Endothelial cell of umbilical vein (primary cell): ENCODE data around the gene ADARB2. TPM values are rescaled to one million over a fixed set of nuclear protein-coding genes. Genes with fewer than 3 reads are reported as not detected.

Experiments used
- BruUV-seq: library from RNA; stranded (reverse); fragments of 400-500 nt; replicated peaks from 2 replicates; lab custom pipeline; 2021; lab: Mats Ljungman, UMichigan
- CTCF ChIA-PET: fragments of 300-600, 350-600 bp; sonication (Branson Sonifier 250); formaldehyde crosslinking; loops from one replicate; lab custom pipeline; 2021; ENCODE audit warnings: antibody characterized with exemption, inconsistent platforms; lab: Charles Lee
- POLR2A ChIA-PET: fragments of 300-600, 350-600 bp; sonication (Branson Sonifier 250); formaldehyde crosslinking; loops from one replicate; lab custom pipeline; 2021; ENCODE audit warnings: antibody characterized with exemption, inconsistent platforms; lab: Charles Lee
- DNase-seq: peaks from one replicate; pipeline ENCODE4 v3.0.0-alpha.2; 2011; ENCODE audit warnings: low read depth, low spot score
- FAIRE-seq: peaks from 2 replicates; lab custom pipeline; 2011; peaks lifted over from hg19 to GRCh38; lab: Jason Lieb, UNC
- H2AFZ ChIP-seq: 2 replicates; pipeline ENCODE4 v1.6.0; 2012; ENCODE audit warnings: low read depth, low read length, control low read depth, inconsistent platforms
- H3K27ac ChIP-seq: 2 replicates; pipeline ENCODE4 v1.5.1; 2011; ENCODE audit warnings: low read depth, mild to moderate bottlenecking, control low read depth, low read length, moderate library complexity; ENCODE audit not compliant: insufficient read depth
- H3K27me3 ChIP-seq, 2 experiments: 2 replicates each; pipeline versions ENCODE4 v1.6.0 to v1.6.1; 2011; ENCODE audit warnings: low read length in 2 of 2, mixed read lengths in 1 of 2; ENCODE audit not compliant: control insufficient read depth in 2 of 2, insufficient read depth in 2 of 2
- H3K36me3 ChIP-seq, 2 experiments: 2 replicates in 1 of 2; 3 replicates in 1 of 2; pipeline ENCODE4 v1.5.1; 2011; ENCODE audit warnings: low read length in 2 of 2, mild to moderate bottlenecking in 1 of 2, moderate library complexity in 1 of 2; ENCODE audit not compliant: control insufficient read depth in 2 of 2, insufficient read depth in 2 of 2; ENCODE audit errors: extremely low read depth in 1 of 2
- H3K4me1 ChIP-seq: 3 replicates; pipeline ENCODE4 v1.5.1; 2011; ENCODE audit warnings: mild to moderate bottlenecking, low read length; ENCODE audit not compliant: control insufficient read depth, insufficient read depth; ENCODE audit errors: extremely low read depth
- H3K4me2 ChIP-seq: 2 replicates; pipeline ENCODE4 v1.6.1; 2011; ENCODE audit warnings: low read length, control low read depth, mixed read lengths; ENCODE audit not compliant: insufficient read depth
- H3K4me3 ChIP-seq, 3 experiments: fragments of 200-600 bp in 1 of 3; sonication (generic), shearing (Covaris generic) in 1 of 3; replicated peaks in 1 of 3; 2 replicates each; pipeline ENCODE4 v1.5.1; 2011 to 2016; ENCODE audit warnings: control low read depth in 3 of 3, low read length in 3 of 3, mild to moderate bottlenecking in 2 of 3, inconsistent platforms in 1 of 3, low read depth in 1 of 3, moderate library complexity in 1 of 3; ENCODE audit not compliant: insufficient read depth in 1 of 3
- H3K79me2 ChIP-seq: 2 replicates; pipeline ENCODE4 v1.6.0; 2012; ENCODE audit warnings: low read length, inconsistent platforms; ENCODE audit not compliant: control insufficient read depth, insufficient read depth
- H3K9ac ChIP-seq: replicated peaks from 2 replicates; pipeline ENCODE3; 2011; ENCODE audit warnings: low read length, control low read depth; ENCODE audit not compliant: insufficient read depth; ENCODE audit errors: extremely low read depth
- H3K9me1 ChIP-seq: replicated peaks from 3 replicates; pipeline ENCODE4 v1.6.0; 2011; ENCODE audit warnings: mild to moderate bottlenecking, low read length; ENCODE audit not compliant: control insufficient read depth, insufficient read depth; ENCODE audit errors: extremely low read depth
- H3K9me3 ChIP-seq: replicated peaks from 2 replicates; pipeline ENCODE4 v1.5.1; 2012; ENCODE audit warnings: low read length, inconsistent platforms; ENCODE audit not compliant: control insufficient read depth, insufficient read depth
- H4K20me1 ChIP-seq: replicated peaks from 2 replicates; pipeline ENCODE3; 2011; ENCODE audit warnings: mild to moderate bottlenecking, low read length; ENCODE audit not compliant: control insufficient read depth, insufficient read depth; ENCODE audit errors: extremely low read depth
- EZH2 ChIP-seq: IDR thresholded peaks from 2 replicates; pipeline ENCODE4 v1.6.1; 2012; ENCODE audit warnings: borderline replicate concordance, low read depth, mild to moderate bottlenecking, moderate library complexity, low read length, inconsistent platforms; ENCODE audit not compliant: severe bottlenecking
- FOS ChIP-seq: IDR thresholded peaks from 2 replicates; pipeline ENCODE4 v1.6.1; 2011; ENCODE audit warnings: mild to moderate bottlenecking, low read length, moderate library complexity, borderline replicate concordance; ENCODE audit not compliant: insufficient read depth
- GATA2 ChIP-seq: IDR thresholded peaks from 2 replicates; pipeline ENCODE4 v1.7.0; 2011; ENCODE audit warnings: low read depth, mild to moderate bottlenecking, moderate library complexity, mixed read lengths, low read length; ENCODE audit not compliant: insufficient read length, insufficient read depth
- JUN ChIP-seq: IDR thresholded peaks from 2 replicates; pipeline ENCODE4 v1.6.1; 2011; ENCODE audit warnings: borderline replicate concordance, low read depth; ENCODE audit not compliant: insufficient read length, insufficient read depth
- MYC ChIP-seq: IDR thresholded peaks from one replicate; pipeline ENCODE4 v1.6.1; 2011; ENCODE audit warnings: mild to moderate bottlenecking, low read depth, low read length
- POLR2A ChIP-seq: IDR thresholded peaks from 2 replicates; pipeline ENCODE4 v1.6.1; 2012; ENCODE audit warnings: low read depth, mild to moderate bottlenecking, control low read depth, low read length
- POLR2AphosphoS5 ChIP-seq: IDR thresholded peaks from 2 replicates; pipeline ENCODE4 v1.6.1; 2012; ENCODE audit warnings: low read depth, mild to moderate bottlenecking, control low read depth, low read length, moderate library complexity; ENCODE audit not compliant: insufficient read depth
- dilution Hi-C: fragments of 300-500 bp; cut with MboI; formaldehyde crosslinking; loops from one replicate; pipeline ENCODE4 v1.15.0; 2019; ENCODE audit warnings: low sequenced_read_pairs; ENCODE audit not compliant: extremely low pct_ligation_motif_present
- intact Hi-C: fragments of 100-400 bp; cut with micrococcal nuclease; formaldehyde crosslinking; loops from one replicate; pipeline ENCODE4 v1.10.0; 2022
- polyA plus RNA-seq, 4 experiments: library from polyadenylated mRNA; depleted of rRNA in 3 of 4; stranded (reverse) in 3 of 4; unstranded in 1 of 4; fragments of >200 nt; gene quantifications; 2 replicates each; pipeline versions ENCODE4 v1.2.1 to v1.2.3, GENCODE V29; 2011 to 2012; ENCODE audit warnings: missing spikeins in 1 of 4
- total RNA-seq: library from RNA; stranded (reverse); gene quantifications from 2 replicates; pipeline ENCODE4 v1.2.3, GENCODE V29; 2021
- TF ChIP-seq, protein P1 (sequence below): IDR thresholded peaks from 2 replicates; pipeline ENCODE4 v1.6.1; 2011; ENCODE audit not compliant: insufficient read depth, insufficient read length
- TF ChIP-seq, protein P2 (sequence below), 2 donors: IDR thresholded peaks; 1 replicate in 1 of 2; 2 replicates in 1 of 2; pipeline ENCODE4 v1.5.1; 2011; ENCODE audit warnings: low read length in 2 of 2, mild to moderate bottlenecking in 2 of 2, moderate library complexity in 2 of 2, control low read depth in 1 of 2, inconsistent platforms in 1 of 2, low read depth in 1 of 2; ENCODE audit not compliant: insufficient read depth in 1 of 2; ENCODE audit errors: extremely low read depth in 1 of 2

Gene ADARB2
- total and polyA plus RNA-seq, 2 donors (not counting 3 experiments of a cell fraction or from before 2014, with no cell fraction given) = not detected

DNA sequence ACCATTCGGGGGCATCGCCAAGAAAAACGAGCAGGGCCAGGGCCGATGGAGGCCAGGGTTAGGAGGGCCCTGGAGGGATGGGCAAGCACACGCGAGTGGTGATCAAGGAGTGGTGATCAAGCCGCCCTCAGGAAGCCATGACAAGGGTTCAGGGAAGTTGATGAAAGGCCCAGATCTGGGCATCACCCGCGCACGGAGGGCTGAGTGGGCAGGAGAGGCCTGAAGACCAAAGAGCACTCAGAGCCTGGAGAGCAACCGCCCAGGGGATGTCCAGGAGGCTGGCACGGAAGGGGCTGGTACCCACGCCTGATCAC lies 566.5 kb downstream of the ADARB2 start:
- Histone ChIP-seq H3K27me3 (no peaks in the 10 kb centered on the region), H3K9ac (no peak overlapping the region), H3K36me3 (no peaks in the 10 kb centered on the region), H3K9me3 (no peaks in the 10 kb centered on the region), H3K4me1 (no peaks in the 10 kb centered on the region), H3K4me2 (no peak overlapping the region), H4K20me1 (no peaks in the 10 kb centered on the region), H3K9me1 (no peaks in the 10 kb centered on the region), H3K79me2 (no peaks in the 10 kb centered on the region), H2AFZ (no peak overlapping the region), H3K27ac (no peak overlapping the region), H3K4me3 (no peak overlapping the region)
- ChIA-PET POLR2A (no interaction called here), CTCF (no interaction called here)
- no peak for TF ChIP-seq FOS
- no peak for TF ChIP-seq POLR2AphosphoS5
- TF ChIP-seq, protein P1, sequence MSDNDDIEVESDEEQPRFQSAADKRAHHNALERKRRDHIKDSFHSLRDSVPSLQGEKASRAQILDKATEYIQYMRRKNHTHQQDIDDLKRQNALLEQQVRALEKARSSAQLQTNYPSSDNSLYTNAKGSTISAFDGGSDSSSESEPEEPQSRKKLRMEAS = no peak
- no peak for TF ChIP-seq MYC
- TF ChIP-seq, protein P2, sequence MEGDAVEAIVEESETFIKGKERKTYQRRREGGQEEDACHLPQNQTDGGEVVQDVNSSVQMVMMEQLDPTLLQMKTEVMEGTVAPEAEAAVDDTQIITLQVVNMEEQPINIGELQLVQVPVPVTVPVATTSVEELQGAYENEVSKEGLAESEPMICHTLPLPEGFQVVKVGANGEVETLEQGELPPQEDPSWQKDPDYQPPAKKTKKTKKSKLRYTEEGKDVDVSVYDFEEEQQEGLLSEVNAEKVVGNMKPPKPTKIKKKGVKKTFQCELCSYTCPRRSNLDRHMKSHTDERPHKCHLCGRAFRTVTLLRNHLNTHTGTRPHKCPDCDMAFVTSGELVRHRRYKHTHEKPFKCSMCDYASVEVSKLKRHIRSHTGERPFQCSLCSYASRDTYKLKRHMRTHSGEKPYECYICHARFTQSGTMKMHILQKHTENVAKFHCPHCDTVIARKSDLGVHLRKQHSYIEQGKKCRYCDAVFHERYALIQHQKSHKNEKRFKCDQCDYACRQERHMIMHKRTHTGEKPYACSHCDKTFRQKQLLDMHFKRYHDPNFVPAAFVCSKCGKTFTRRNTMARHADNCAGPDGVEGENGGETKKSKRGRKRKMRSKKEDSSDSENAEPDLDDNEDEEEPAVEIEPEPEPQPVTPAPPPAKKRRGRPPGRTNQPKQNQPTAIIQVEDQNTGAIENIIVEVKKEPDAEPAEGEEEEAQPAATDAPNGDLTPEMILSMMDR (IDR thresholded peaks at IDR 0.05; ENCODE audit: extremely low read depth in 1 of 2, insufficient read depth in 1 of 2, low read depth in 1 of 2, low read length in 2 of 2) = no peak
- no peak for TF ChIP-seq GATA2
- no peak for TF ChIP-seq JUN
- TF ChIP-seq POLR2A = no peak
- no peak for TF ChIP-seq EZH2
- DNase-seq (no peak), FAIRE-seq (no peak)
- intact Hi-C loops = no loop called here
- no TSS peak for BruUV-seq
- dilution Hi-C loops = no loop called here
